HepG2 (cell line): ENCODE measurements around the gene TCP11L1. TPM values are rescaled to one million over a fixed set of nuclear protein-coding genes. Genes with fewer than 3 reads are reported as not detected.
A peak's percentile ranks its signal among the peaks of the same experiment; 100 is the strongest.

Source experiments
- ARNTL ChIP-seq: sonication (generic); formaldehyde crosslinking; IDR thresholded peaks from 2 replicates; pipeline ENCODE4 v1.4.0; 2020; ENCODE audit warnings: mild to moderate bottlenecking, missing genetic modification reagents
- CEBPG ChIP-seq: IDR thresholded peaks from 2 replicates; pipeline ENCODE4 v1.6.1; 2016
- HOXD1 ChIP-seq: sonication (generic); formaldehyde crosslinking; IDR thresholded peaks from 2 replicates; pipeline ENCODE4 v1.5.0; 2020; ENCODE audit warnings: missing genetic modification reagents
- KLF13 ChIP-seq: sonication (generic); formaldehyde crosslinking; IDR thresholded peaks from 2 replicates; pipeline ENCODE4 v1.4.0; 2020; ENCODE audit warnings: mild to moderate bottlenecking, missing genetic modification reagents
- MTF1 ChIP-seq: sonication (generic); formaldehyde crosslinking; IDR thresholded peaks from 2 replicates; pipeline ENCODE4 v1.5.0; 2020; ENCODE audit warnings: missing genetic modification reagents
- POGK ChIP-seq: sonication (generic); formaldehyde crosslinking; conservative IDR thresholded peaks from 2 replicates; pipeline ENCODE4 v1.8.0; 2022; ENCODE audit warnings: mild to moderate bottlenecking, moderate library complexity, missing genetic modification reagents
- SKI ChIP-seq: fragments of 450-650 bp; IDR thresholded peaks from one replicate; pipeline ENCODE4 v1.6.1; 2018; ENCODE audit warnings: mild to moderate bottlenecking; ENCODE audit not compliant: partially characterized antibody
- TBX3 ChIP-seq: fragments of 450-650 bp; IDR thresholded peaks from 2 replicates; pipeline ENCODE4 v1.6.1; 2017; ENCODE audit warnings: antibody characterized with exemption, mild to moderate bottlenecking, inconsistent platforms, borderline replicate concordance
- YY1 ChIP-seq: IDR thresholded peaks from 2 replicates; pipeline ENCODE4 v1.6.1; 2011; ENCODE audit warnings: low read length, low read depth, moderate library complexity, mild to moderate bottlenecking; ENCODE audit not compliant: insufficient read depth, insufficient replicate concordance
- ZFP91 ChIP-seq: sonication (generic); formaldehyde crosslinking; IDR thresholded peaks from 2 replicates; pipeline ENCODE4 v1.9.0; 2022; ENCODE audit warnings: missing genetic modification reagents, mild to moderate bottlenecking, borderline replicate concordance
- ZMYM3 ChIP-seq: sonication (generic); formaldehyde crosslinking; IDR thresholded peaks from 2 replicates; pipeline ENCODE4 v1.5.1; 2020; ENCODE audit warnings: mild to moderate bottlenecking, missing genetic modification reagents
- ZNF263 ChIP-seq: sonication (generic); formaldehyde crosslinking; IDR thresholded peaks from 2 replicates; pipeline ENCODE4 v1.4.0; 2020; ENCODE audit warnings: missing genetic modification reagents
- ZNF34 ChIP-seq: sonication (generic); formaldehyde crosslinking; IDR thresholded peaks from 2 replicates; pipeline ENCODE4 v1.4.0; 2020; ENCODE audit warnings: mild to moderate bottlenecking, missing genetic modification reagents, borderline replicate concordance
- ZNF589 ChIP-seq: sonication (generic); formaldehyde crosslinking; conservative IDR thresholded peaks from 2 replicates; pipeline ENCODE4 v1.8.0; 2022; ENCODE audit warnings: mild to moderate bottlenecking, moderate library complexity, missing genetic modification reagents
- ZNF607 ChIP-seq: sonication (generic); formaldehyde crosslinking; IDR thresholded peaks from 2 replicates; pipeline ENCODE4 v1.5.1; 2020; ENCODE audit warnings: missing genetic modification reagents, mild to moderate bottlenecking, borderline replicate concordance
- polyA plus RNA-seq, 8 experiments: library from polyadenylated mRNA; depleted of rRNA in 3 of 8; stranded (reverse) in 7 of 8; unstranded in 1 of 8; fragments of >200 nt; fragmentation: Illumina TruSeq in 4 of 8; extraction: Trizol in 4 of 8; gene quantifications; 2 replicates each; pipeline versions ENCODE4 v1.2.1 to v1.2.3, GENCODE V29; 2011 to 2016; ENCODE audit warnings: low read depth in 4 of 8, missing spikeins in 1 of 8, mixed read lengths in 1 of 8; ENCODE audit not compliant: insufficient read depth in 1 of 8
- total RNA-seq, 5 experiments: library from RNA; depleted of rRNA; stranded (reverse); fragments of >200 nt; fragmentation: Illumina TruSeq; extraction: Trizol; gene quantifications; 2 replicates each; pipeline ENCODE4 v1.2.3, GENCODE V29; 2016; ENCODE audit warnings: low read depth in 1 of 5
- TF ChIP-seq, protein P1 (sequence below): sonication (generic); formaldehyde crosslinking; IDR thresholded peaks from 2 replicates; pipeline ENCODE4 v1.4.0; 2020; ENCODE audit warnings: mild to moderate bottlenecking, missing genetic modification reagents
- TF ChIP-seq, protein P2 (sequence below): sonication (generic); formaldehyde crosslinking; IDR thresholded peaks from 2 replicates; pipeline ENCODE4 v1.5.0; 2020; ENCODE audit warnings: mild to moderate bottlenecking, missing genetic modification reagents, borderline replicate concordance
- TF ChIP-seq, protein P3 (sequence below): sonication (generic); formaldehyde crosslinking; conservative IDR thresholded peaks from 2 replicates; pipeline ENCODE4 v1.4.0; 2020; ENCODE audit warnings: mild to moderate bottlenecking, missing genetic modification reagents, moderate library complexity

The TCP11L1 gene
- total and polyA plus RNA-seq, 2 of the 13 experiments (the other 11 are each of a cell fraction or from before 2014, with no cell fraction given), result 7.9 to 10.1 TPM

DNA sequence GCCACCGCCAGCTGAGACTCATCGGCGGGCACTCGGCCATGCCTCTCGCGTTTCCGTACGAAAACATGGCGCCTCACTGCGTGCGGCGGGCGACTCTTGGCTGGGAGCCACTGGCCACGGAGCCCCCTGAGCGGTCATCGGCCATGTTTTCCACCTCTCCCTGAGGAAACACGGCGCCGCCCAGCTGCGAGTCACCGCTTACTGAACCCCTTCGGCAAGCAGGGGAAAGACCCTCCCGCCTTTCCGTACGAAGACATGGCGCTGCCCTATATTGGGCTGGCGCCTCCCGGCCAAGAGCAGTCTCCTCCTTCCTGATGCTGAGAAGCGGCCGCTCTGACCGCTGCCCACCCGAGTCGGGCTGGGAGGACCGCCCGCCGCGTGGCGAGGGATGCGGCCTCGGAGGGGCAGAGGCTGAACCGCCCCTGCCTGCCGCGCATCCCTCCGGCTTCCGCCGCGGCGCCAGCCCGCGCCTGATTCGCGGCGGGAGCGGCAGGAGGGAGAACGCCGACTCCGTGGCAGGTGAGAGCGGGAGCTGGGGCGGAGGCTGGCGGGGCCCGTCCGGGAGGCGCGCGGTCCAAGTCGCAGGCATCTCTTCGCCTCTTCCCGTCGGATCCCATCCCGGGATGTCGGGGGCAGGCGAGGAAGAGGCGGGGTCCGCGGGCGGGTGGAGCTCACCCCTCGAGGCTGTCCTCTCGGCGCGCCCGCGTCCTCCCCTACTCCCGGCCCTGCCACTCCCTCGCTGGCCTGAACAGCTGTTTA is at the start of gene TCP11L1 (continued):
- TF ChIP-seq TBX3, result no peak
- peak; percentile 57; the same call in 1 of the 2 replicates for TF ChIP-seq MTF1 (CRISPR knock-in tag)
- peak; percentile 65; the same call in 1 of the 2 replicates for TF ChIP-seq POGK (CRISPR knock-in tag)
- TF ChIP-seq, protein P1, sequence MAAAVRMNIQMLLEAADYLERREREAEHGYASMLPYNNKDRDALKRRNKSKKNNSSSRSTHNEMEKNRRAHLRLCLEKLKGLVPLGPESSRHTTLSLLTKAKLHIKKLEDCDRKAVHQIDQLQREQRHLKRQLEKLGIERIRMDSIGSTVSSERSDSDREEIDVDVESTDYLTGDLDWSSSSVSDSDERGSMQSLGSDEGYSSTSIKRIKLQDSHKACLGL (CRISPR knock-in tag), result peak; percentile 70
- no peak for TF ChIP-seq CEBPG (CRISPR knock-in tag)
- TF ChIP-seq, protein P2, sequence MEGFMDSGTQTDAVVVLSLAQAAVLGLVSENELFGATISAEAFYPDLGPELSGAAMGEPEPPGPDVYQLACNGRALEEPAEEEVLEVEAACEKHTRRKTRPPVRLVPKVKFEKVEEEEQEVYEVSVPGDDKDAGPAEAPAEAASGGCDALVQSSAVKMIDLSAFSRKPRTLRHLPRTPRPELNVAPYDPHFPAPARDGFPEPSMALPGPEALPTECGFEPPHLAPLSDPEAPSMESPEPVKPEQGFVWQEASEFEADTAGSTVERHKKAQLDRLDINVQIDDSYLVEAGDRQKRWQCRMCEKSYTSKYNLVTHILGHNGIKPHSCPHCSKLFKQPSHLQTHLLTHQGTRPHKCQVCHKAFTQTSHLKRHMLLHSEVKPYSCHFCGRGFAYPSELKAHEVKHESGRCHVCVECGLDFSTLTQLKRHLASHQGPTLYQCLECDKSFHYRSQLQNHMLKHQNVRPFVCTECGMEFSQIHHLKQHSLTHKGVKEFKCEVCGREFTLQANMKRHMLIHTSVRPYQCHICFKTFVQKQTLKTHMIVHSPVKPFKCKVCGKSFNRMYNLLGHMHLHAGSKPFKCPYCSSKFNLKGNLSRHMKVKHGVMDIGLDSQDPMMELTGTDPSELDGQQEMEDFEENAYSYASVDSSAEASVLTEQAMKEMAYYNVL (CRISPR knock-in tag), result peak; percentile 60; the same call in 1 of the 2 replicates
- no peak for TF ChIP-seq KLF13 (CRISPR knock-in tag)
- peak; percentile 94; the same call in 1 of the 2 replicates for TF ChIP-seq ZFP91
- TF ChIP-seq ARNTL, result peak; percentile 51
- no peak for TF ChIP-seq ZMYM3 (CRISPR knock-in tag)
- TF ChIP-seq YY1, result peak; percentile 99
- TF ChIP-seq ZNF263 (CRISPR knock-in tag), result peak; percentile 84
- peak; percentile 52; the same call in 1 of the 2 replicates for TF ChIP-seq ZNF589 (CRISPR knock-in tag)
- no peak for TF ChIP-seq SKI
- TF ChIP-seq HOXD1 (CRISPR knock-in tag), result no peak
- peak; percentile 56; the same call in 1 of the 2 replicates for TF ChIP-seq ZNF607
- TF ChIP-seq ZNF34 (CRISPR knock-in tag), result no peak
- TF ChIP-seq, protein P3, sequence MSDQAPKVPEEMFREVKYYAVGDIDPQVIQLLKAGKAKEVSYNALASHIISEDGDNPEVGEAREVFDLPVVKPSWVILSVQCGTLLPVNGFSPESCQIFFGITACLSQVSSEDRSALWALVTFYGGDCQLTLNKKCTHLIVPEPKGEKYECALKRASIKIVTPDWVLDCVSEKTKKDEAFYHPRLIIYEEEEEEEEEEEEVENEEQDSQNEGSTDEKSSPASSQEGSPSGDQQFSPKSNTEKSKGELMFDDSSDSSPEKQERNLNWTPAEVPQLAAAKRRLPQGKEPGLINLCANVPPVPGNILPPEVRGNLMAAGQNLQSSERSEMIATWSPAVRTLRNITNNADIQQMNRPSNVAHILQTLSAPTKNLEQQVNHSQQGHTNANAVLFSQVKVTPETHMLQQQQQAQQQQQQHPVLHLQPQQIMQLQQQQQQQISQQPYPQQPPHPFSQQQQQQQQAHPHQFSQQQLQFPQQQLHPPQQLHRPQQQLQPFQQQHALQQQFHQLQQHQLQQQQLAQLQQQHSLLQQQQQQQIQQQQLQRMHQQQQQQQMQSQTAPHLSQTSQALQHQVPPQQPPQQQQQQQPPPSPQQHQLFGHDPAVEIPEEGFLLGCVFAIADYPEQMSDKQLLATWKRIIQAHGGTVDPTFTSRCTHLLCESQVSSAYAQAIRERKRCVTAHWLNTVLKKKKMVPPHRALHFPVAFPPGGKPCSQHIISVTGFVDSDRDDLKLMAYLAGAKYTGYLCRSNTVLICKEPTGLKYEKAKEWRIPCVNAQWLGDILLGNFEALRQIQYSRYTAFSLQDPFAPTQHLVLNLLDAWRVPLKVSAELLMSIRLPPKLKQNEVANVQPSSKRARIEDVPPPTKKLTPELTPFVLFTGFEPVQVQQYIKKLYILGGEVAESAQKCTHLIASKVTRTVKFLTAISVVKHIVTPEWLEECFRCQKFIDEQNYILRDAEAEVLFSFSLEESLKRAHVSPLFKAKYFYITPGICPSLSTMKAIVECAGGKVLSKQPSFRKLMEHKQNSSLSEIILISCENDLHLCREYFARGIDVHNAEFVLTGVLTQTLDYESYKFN (CRISPR knock-in tag), result peak; percentile 60
